Measurements from ENCODE around the gene RBM39.

The RBM39 gene

DNA sequence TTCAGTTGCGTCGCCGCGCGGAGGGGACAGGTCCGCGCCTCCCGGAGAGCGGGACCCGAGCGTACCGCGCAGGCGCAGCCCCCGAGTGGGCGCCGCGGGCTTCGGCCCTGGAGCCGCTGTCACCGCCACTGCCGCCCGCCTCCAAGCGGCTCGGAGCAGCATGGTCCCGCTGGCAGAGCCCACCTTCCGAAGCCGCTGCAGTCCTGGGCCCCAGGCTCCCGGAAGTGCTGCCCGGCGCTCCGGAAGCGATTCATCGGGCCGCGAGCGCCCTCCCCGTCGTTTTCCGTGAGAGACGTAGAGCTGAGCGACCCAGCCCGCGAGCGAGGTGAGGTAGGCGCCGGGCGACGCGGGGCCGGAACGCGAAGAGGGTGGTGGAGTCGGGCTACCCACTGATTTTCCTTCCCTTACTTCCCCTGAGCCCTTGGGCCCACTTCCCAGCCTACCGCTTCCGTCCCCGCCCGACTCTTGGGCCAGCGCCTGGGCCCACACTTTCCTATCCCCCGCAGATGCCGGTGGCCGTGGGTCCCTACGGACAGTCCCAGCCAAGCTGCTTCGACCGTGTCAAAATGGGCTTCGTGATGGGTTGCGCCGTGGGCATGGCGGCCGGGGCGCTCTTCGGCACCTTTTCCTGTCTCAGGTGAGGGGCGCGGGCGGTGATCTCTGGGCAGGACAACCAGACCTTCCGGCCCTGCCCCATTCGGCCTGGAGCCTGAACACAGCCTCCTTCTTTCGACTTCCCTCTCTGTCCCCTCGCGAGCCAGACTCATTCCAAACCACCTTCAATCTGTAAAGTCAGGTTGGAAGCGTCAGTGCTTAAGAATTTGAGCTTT is 42.7 kb downstream of the RBM39 start, which contains the start of the genes NFS1 and ROMO1:
TSS of gene NFS1 (minus strand) at position 226 of the 830 bp plus-strand sequence. CDS start at position 162, 64 bp downstream.
TSS of gene ROMO1 (plus strand) at position 279 of the 830 bp plus-strand sequence. CDS start at position 507, 228 bp downstream.
- TF ChIP-seq SIN3A (IDR thresholded peaks at IDR 0.05; ENCODE audit: borderline replicate concordance, insufficient read depth, low read length) = peak; percentile 49; the same call in 1 of the 2 replicates
- TF ChIP-seq FOXP2 (optimal IDR thresholded peaks at IDR 0.05; ENCODE audit: borderline replicate concordance, extremely low read depth, extremely low read length, insufficient read depth) = peak; percentile 38
- peak; percentile 94 for TF ChIP-seq POLR2AphosphoS5 (IDR thresholded peaks at IDR 0.05; ENCODE audit: low read depth, low read length)
- TF ChIP-seq TAF1 (IDR thresholded peaks at IDR 0.05; ENCODE audit: borderline replicate concordance, insufficient read depth, low read length) = peak; percentile 79; the same call in 1 of the 2 replicates
- TF ChIP-seq REST (IDR thresholded peaks at IDR 0.05; ENCODE audit: insufficient read depth in 1 of 2, low read depth in 2 of 2, low read length in 2 of 2) = no peak

GRCh38 chr20:35698298-35699126 is 43.5 kb downstream of the RBM39 start:
- TF ChIP-seq REST (IDR thresholded peaks at IDR 0.05; ENCODE audit: insufficient read depth in 1 of 2, low read depth in 2 of 2, low read length in 2 of 2) (no peak), SIN3A (IDR thresholded peaks at IDR 0.05; ENCODE audit: borderline replicate concordance, insufficient read depth, low read length) (no peak), FOXP2 (optimal IDR thresholded peaks at IDR 0.05; ENCODE audit: borderline replicate concordance, extremely low read depth, extremely low read length, insufficient read depth) (no peak), TAF1 (IDR thresholded peaks at IDR 0.05; ENCODE audit: borderline replicate concordance, insufficient read depth, low read length) (no peak), POLR2AphosphoS5 (IDR thresholded peaks at IDR 0.05; ENCODE audit: low read depth, low read length) (no peak)

- TF ChIP-seq FOXP2 (optimal IDR thresholded peaks at IDR 0.05; ENCODE audit: borderline replicate concordance, extremely low read depth, extremely low read length, insufficient read depth) = no peak
- no peak for TF ChIP-seq REST (IDR thresholded peaks at IDR 0.05; ENCODE audit: insufficient read depth in 1 of 2, low read depth in 2 of 2, low read length in 2 of 2)
- TF ChIP-seq SIN3A (IDR thresholded peaks at IDR 0.05; ENCODE audit: borderline replicate concordance, insufficient read depth, low read length) = no peak
- no peak for TF ChIP-seq POLR2AphosphoS5 (IDR thresholded peaks at IDR 0.05; ENCODE audit: low read depth, low read length)
Observed at GRCh38 chr20:35697696-35698297, 44.3 kb downstream of the RBM39 start.

DNA sequence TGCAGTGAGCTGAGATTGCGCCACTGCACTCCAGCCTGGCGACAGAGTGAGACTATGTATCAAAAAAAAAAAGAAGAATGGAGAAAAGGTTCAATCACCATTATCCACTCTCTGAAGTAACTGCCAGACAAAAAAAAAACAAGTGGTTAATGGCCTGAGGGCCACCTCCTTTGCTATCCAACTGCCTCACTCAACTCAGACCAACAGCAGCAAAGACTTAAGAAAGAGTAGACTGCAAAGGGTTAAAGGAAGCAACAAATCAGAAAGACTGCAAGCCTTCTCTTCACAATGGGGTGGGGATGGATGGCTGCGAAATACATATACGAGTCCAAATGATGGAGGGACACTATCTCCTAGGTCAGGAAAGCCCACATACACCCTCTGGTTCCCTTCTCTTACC is 46.1 kb downstream of the RBM39 start:
- TF ChIP-seq TAF1 (IDR thresholded peaks at IDR 0.05; ENCODE audit: borderline replicate concordance, insufficient read depth, low read length) = no peak
- TF ChIP-seq POLR2AphosphoS5 (IDR thresholded peaks at IDR 0.05; ENCODE audit: low read depth, low read length) = no peak
- TF ChIP-seq SIN3A (IDR thresholded peaks at IDR 0.05; ENCODE audit: borderline replicate concordance, insufficient read depth, low read length) = no peak
- no peak for TF ChIP-seq FOXP2 (optimal IDR thresholded peaks at IDR 0.05; ENCODE audit: borderline replicate concordance, extremely low read depth, extremely low read length, insufficient read depth)
- no peak for TF ChIP-seq REST (IDR thresholded peaks at IDR 0.05; ENCODE audit: insufficient read depth in 1 of 2, low read depth in 2 of 2, low read length in 2 of 2)

Measured in PFSK-1 (cell line).